GM19238 (cell line): ENCODE results near the gene SDHB.

ENCODE experiments used
- DNase-seq: peaks from one replicate; pipeline ENCODE4 v3.0.0; 2011; ENCODE audit warnings: low spot score; ENCODE audit not compliant: insufficient read length

Gene SDHB

DNA sequence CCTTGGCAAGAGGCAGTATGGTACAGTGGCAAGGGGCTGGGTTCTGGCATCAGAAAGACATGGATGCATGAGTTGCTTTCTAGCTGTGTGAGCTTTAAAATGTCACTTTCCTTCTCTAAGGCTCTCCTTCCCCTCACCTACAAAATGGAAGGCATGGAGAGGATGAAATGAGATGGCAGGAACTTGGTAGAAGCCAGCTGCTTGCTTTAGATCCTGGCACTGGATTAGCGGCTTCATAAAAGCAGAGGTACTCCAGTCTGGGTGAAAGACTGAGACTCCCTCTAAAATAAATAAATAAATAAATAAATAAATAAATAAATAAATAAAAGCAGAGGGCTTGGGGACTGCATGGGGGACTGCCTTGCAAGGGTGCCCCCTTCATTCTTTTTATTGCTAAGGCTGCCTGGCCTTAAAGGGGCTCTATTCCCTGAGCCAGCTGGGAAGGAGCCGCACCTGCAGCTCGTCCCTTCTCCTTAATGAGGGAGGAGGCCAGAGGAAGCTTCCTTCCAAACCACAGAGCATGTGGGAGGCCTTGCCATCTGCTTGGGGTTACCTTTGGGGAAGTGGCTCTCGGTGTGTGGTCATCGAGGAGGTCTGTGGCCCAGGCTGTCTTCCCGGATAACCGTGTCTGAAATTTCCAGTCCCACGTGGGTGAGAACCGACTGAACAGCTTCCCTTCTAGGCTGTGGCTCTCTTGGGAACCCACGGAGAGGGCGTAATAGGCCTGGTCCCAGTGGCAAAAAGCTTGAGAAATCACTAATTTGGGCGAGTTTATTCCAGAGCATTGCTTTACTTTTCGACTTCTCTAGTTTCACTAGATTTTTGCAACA, 40.1 kb downstream of the SDHB start:
- no peak for DNase-seq

DNA sequence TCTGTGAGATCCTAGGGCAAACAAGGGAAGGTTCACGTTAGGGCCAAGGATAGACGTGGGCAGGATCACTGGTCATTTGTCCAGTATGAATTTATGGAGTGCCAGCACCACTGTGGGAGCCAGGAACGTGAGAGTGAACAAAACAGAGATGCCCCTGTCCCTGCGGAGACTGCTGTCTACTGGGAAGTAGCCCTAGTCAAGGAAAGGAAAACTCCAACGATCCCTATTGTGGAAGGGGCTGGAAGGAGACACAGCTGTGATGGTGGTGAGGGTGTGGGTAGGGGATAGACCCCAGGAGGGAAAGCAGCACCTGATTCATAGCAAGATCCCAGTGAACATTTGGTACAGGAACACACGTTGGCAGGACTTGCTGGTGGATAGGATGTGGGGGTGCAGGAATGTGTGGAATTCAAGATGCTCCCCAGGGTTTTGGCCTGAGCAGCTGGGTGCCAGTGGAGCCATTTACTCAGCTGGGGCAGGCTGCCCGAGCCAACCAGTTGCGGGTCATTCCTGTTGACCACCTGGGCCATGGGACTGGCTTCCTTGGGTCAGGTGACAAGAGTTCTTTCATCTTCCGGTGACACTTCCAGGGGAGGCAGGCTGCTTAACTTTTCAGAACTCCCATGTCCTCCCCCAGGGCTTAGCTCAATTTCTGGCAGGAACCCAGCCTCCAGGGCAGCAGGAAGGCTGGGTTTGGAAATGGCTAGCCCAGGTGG, 40.9 kb downstream of the SDHB start:
- DNase-seq = no peak

DNA sequence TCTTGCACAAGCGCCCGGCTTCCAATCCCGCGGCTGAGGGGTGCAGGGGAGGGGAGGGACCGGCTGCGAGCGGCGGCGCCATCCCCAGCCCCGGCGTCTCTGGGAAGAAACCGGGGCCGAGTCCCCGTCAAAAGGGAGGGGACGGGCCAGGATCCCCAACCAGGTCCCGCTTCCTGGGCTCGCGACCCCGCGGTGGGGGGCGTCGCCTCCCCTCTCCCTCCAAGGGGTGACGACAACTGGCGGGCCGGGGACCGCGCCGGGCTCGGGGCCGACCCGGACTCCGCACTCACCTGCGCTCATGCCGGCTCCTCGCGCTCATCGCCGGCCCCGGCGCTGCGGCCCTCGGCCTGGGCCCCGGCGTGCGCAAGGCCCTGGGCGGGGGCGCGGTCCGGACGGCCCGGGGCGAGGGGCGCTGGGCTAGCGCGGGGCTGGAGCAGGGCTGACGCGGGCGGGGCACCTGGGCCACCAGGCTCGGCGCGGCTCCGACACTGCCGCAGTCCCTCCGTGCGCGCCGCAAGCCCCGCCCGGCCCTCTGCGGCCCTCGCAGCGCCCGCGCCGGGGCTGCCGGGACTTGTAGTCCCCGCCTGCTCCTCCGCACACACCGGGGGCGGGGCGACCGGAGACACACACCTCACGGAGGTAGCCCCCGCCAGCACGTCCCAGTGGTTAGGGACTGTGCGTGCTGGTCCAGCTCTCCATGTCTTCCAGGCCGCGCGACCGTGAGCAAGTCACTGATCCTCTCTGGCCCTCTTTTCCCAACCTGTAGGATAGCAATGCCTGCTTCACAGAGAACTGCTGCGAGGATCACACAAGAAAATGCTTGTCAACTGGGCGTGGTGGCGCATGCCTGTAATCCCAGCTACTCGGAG, 42.2 kb downstream of the SDHB start, which contains the start of gene ATP13A2:
Gene ATP13A2 (minus strand): TSS at position 490 of the 869 bp plus-strand sequence. CDS start 190 bp downstream, at position 300.
- DNase-seq = peak; percentile 93

DNA sequence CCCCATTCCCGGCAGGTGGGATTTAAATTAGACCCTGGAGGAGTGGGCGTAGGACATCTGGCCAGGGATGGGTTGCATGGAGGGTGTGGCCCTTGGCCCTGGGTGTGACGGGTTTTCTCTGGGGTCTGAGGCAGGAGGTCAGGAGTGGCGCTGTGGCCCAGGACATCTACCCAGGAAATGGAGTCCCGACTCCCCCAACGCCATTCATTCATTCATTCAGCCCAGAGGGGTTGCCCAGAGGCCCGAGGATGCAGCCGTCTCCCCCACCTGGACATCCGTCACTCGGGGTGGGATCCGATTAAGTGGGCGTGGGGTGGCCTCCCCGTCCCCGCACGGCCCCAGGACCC, 42.8 kb downstream of the SDHB start:
- peak; percentile 42 for DNase-seq

DNA sequence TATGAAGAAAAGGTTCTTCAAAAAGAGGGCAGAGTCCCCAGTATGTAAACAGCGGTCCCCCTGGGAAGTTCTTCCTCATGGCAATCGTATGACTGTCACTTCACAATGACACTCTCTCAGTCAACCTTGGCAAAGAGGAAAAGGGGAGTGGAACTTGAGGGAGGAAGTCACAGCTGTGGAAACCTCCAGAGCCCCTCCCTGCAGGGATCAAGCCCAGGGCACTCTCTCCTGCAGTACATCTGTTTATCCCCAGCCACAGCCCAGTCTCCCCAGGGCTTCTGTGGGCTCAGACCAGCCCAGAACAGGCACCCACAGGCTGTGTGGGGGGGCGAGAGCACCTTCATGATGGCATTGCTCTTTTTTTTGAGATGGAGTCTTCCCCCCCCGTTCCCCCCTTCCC, 44.1 kb downstream of the SDHB start:
- no peak for DNase-seq

DNA sequence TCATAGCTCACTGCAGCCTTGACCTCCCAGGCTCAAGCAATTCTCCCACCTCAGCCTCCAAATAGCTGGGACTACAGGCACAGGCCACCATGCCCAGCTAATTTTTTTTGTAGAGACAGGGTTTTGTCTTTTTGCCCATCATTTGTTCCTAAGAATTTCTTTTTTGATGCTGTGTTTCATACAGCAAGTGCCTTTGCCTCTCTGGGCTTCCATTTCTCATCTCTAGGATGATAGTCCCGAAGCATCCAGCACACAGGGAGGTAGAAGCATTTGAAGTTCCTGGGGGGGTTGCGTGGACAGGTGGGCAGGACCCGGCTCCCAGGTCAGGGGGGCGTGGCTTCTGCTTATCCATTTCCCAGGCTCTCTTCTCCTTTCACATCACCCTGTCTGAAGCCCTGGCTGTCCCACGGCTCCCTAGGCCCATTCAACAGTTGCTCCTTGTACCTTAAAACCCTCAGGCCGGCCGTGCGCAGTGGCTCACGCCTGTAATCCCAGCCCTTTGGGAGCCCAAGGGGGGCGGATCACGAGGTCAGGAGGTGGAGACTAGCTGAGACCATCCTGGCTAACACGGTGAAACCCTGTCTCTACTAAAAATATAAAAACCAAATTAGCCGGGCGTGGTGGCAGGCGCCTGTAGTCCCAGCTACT, 45.5 kb downstream of the SDHB start:
- DNase-seq = no peak

DNA sequence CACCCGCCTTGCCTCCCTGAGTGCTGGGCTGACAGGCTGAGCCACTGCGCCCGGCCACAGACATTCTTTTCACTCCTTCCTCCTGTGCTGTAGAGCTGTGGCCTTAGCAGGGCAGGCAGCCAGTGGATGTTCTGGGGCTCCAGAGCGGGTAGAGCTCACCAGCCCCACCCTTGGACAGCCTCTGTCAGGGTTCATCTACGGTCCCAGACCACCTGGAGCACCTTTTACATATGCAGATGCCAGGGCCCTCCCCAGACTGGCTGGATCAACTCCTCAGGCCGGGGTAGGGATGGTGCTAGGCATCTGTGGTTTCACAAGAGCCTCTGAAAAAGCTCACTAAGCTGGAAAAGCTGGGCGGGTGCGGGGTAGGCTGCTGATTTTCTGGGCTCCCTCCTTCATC, 46.7 kb downstream of the SDHB start:
- no peak for DNase-seq

DNA sequence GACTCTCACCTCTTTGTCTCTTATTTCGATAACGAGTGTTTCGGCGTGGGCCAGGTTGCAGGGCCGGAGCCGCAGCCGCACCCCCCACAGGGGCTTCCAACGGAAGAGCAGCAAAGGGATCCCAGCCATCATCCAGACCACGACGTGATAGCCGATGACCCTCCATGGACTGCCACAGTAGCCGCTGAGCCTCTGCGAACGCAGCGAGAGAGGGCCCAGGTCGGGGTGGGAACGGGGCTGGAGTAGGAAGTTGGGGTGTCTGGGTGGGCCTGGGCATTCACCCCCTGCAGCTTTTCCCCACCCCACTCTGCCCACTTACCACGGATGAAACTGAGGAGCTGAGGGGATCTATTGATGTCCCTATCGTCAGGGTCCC, 48.5 kb downstream of the SDHB start:
- DNase-seq = no peak

DNA sequence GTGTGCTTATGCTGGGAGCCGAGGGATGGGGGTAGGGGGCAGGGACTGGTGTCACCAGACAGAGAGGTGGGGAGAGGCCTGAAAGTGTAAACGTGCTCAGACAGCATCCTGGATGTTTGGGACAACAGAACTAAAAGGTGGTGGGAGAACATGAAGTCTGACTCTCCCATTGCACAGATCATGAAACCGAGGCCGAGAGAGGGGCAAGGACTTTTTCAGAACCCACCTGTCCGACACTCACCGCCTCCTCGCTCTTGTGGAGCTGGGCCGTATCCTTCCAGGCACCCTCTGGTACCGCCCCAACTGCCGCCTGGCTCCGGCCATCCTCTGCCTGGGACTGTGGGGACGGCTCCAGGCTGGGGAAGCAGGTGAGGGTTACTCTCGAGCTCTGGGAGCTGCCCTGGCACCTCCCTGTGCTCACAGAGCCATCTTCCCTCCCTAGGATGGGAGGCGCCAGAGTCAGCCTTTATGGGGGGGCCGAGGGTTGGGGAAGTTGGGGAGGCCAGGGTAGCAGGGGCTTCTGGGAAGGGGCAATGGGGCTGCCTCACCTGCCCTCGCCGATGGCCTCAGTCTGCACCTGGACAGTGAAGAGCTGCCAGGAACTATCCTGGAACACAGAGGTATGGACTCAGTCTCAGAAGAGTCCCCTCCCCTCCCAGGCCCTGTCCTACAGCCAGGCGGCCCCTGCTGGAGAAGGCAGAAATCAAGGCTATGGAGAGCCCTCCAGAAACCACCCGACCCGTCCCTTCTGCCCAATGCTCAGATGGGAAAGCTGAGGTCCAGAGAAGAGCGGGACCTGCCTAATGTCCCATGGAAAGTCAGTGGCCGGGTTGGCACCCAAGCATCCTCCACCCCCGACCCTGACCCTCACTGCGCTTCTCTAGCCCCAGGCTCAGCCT, 49.1 kb downstream of the SDHB start:
- no peak for DNase-seq

DNA sequence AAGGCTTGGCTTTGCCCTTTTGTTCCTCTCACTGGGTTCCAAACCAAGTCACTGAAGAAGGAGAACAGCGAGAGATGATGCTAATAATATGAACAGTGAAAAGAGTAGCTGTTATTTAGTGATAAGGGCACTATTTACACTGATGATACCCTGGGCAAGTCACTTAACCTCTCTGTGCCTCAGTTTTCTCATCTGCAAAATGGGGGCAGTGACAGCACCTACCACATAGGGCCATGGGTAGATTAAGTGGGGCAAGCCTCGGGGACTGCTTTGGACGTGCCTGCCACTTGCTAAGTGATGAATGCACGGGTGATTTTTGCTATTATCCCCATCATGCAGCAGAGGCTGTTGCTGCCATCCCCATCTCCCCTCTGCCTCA, 51.3 kb downstream of the SDHB start:
- no peak for DNase-seq

DNA sequence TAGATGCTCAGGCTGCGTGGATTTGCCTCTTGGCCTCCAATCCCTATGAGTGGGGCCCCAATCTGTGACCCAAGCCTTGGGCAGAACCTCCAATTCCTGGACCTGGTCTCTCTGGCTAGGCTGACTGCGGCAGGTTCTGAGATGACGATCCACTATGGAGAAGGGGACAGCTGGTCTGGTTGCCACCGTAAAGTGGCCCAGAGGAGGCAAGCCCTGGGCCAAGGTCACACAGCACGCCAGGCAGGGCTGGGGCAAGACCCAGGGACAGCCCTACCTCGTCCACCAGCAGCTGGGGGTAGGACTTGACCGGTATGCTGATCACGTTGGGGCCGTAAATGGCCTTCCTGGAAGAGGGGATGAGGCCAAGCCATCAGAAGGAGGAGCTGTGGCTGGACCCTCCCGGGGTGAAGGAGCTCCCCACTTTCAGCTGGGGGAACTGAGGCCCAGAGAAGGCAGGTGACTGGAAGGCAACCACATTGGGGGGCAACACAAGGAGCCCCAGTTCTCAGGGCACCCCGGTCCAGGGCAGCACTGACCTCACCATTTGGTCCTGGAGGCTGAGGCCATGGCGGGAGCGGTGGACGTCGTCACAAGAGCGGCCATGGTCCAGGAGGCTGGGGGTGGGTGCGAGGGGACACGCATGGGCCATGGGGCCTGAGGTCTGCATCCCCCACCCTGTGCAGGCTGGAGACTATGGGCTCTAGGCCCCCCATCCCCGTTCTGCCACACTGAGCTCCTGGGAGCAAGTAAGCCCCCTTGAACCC, 51.9 kb downstream of the SDHB start:
- no peak for DNase-seq

DNA sequence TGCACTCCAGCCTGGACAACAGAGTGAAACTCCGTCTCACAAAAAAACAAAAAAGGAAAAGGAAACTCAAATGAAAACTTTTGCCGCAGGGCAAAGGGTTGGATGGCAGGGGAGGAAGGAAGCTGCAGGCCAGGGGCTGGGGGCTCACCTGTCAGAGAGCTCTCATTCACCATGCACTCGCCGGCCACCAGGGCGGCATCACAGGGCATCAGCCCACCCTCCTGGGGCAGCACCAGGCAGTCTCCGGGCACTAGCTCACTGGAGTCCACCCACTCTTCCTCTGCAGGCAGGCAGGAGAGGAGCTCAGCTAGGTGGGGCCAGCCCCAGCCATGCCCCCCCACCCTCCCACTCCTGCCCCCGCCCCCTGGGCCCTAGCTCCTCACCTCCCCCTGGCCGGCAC, 54.0 kb downstream of the SDHB start:
- DNase-seq = no peak

DNA sequence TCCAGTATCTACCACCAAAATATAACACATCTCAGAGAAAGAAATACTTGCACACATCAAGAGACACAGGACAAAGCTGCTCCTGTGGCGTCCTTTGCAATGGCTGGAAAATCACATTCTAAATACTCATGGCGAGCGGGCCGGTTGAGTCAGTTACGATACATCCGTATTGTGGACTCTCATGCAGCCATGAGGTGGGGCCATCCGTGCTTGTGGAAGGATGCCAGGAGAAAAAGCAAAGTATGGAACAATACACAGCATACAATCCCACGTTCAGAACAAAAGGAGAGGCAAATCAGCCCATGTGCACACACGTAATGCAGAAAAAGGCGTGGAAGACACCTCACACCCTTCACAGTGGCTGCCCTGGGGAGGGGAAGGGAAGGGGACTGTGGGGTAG, 55.2 kb downstream of the SDHB start:
- DNase-seq = no peak

DNA sequence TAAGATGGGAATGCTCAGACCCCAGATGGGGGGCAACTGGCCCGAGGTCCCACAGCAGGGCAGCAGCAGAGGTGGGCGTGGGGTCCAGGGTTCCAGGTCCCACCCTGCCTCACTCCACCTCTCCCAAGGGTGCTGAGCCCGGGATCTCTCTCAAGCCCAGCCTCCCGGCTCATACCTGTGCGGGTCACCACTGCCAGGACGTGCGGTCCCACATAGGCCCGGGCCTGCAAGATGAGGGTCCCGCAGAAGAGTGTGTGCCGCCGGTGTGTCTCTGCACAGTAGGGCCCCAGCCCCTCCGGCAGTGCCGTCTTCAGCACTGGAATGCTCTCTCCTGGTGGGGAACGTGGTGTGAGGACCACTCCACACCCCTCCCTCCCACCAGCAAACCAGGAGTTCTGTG, 57.0 kb downstream of the SDHB start:
- no peak for DNase-seq

DNA sequence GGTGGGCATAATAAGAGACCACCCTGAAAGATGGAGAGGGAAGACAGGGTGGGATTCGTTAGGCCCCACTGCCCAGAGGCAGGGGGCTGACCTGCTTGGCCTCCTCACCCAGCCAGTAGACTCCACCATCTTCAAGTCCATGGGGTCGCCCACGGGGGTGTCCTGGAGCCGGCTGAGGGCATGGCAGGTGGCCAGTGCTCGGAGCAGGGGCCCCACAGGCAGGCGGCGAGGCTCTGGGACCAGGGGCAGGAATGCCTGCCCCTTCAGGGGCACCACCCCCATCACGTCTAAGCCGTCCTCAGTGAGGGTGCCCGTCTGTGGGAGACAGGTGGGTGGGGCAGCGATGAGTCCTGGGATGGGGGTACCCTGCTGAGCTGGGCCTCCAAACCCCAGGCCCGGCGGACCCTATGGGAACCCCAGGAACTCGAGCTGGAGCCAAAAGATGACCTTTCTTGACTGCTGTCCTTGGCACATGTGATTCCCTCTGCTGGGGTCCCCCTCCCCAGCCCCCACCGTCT, 60.3 kb downstream of the SDHB start:
- DNase-seq = no peak

DNA sequence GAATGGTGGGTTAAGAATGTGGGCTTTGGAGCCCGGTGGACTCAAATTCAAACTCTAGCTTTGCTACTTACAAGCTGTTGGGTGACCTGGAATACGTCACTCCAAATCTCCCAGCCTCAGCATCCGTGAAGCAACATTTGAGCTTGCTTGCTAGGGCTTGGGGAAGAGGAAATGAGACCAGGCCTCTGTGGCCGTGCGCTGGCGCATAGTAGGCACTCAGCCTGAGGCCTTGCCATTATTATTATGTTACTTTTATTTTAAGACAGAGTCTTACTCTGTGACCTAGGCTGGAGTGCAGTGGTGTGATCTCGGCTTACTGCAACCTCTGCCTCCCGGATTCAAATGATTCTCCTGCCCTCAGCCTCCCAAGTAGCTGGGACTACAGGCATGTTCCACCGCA, 61.2 kb downstream of the SDHB start:
- no peak for DNase-seq

DNA sequence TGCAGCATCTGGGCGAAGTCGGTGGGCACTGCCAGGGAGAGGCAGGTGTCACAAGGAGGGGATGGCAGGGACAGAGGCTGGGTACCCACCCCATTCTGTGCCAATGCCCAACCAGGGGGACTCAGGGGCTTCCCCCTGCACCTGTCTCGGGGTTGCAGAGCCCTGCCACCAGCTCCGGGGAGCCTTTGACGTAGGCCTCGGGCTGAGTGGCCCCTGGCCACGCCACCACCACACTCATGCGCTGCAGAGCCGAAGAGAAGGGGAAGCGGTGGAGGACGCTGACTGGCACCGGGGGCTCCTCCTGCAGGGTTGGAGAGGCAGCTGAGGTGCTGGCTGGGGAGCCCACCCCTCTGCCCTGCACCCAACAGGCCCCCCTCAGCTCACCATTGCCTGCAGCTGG, 61.7 kb downstream of the SDHB start:
- no peak for DNase-seq

DNA sequence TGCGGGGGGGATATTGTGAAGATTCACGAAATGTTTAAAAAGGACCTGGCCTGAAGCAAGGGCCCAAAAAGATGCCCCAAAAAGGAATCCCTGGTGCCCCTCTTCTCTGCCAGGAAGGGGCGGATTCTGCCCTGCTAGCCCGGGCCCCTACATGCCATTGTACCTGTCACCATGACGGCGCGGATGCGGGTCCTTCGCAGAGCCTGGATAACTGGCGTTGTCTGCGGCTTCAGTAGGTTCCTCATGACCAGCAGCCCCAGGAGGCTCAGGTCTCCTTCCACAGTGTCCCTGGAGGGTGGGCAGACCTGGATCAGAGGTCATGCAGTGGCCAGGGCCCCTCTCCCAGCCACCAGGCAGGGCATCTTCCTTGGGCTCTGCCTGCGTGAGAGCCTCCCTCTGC, 62.3 kb downstream of the SDHB start:
- DNase-seq = no peak

DNA sequence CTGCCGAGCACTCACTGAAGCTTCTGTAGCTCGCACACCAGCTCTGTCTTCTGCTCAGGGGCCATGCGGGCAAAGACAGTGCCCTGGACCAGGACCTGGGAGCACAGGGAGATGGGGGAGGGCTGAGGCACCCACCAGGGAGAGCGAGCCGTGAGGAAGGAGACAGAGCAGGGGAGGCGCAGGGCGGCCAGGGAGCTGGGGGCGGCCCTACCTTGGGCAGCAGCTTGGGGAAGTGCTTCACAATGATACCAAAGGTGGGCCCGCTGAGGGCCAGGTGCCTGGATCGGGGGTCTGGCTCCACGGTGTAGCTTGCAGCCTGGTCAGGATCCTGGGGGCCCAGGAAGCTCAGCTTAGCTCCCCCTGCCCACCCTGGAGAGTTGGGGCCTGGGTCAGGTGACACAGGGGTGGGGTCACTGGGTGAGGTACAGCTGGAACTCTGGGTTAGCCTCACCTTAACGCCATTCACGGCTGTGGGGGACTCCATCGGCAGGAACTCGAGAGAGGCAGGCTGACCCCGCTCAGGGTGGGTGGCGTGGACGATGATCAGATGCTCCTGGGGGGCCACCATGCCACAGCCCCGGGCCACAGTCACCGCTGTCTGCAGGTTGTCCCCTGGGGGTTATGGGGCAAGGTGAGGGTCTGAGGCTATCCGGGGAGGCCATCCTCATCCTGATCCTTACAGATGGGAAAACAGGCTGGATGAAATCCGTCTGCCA, 64.0 kb downstream of the SDHB start:
- DNase-seq = no peak
